Activated CD8-positive, alpha-beta memory T cell treated with anti-CD3 and anti-CD28 coated beads for 1 hour (primary cell): ENCODE results near the gene SLC26A6.

Experiments used
- DNase-seq, 2 donors: peaks; one replicate each; pipeline ENCODE4 v3.0.0-alpha.2; 2020; ENCODE audit warnings: low read depth in 1 of 2; ENCODE audit errors: extremely low read depth in 1 of 2

SLC26A6 gene

GRCh38 chr3:48633256-48633655, 2.0 kb downstream of the SLC26A6 start:
- DNase-seq: no peak

GRCh38 chr3:48631516-48632448, 3.5 kb downstream of the SLC26A6 start:
- DNase-seq: no peak

- DNase-seq: no peak
Observed at GRCh38 chr3:48630833-48631232, 4.4 kb downstream of the SLC26A6 start.

- no peak for DNase-seq
Observed at GRCh38 chr3:48630407-48630806, 4.9 kb downstream of the SLC26A6 start.

GRCh38 chr3:48629894-48630293, 5.4 kb downstream of the SLC26A6 start:
- DNase-seq: no peak

- no peak for DNase-seq
Observed at GRCh38 chr3:48628277-48629017, 6.8 kb downstream of the SLC26A6 start.

GRCh38 chr3:48625600-48625999, 9.7 kb downstream of the SLC26A6 start:
- no peak for DNase-seq

- no peak for DNase-seq
Observed at GRCh38 chr3:48624767-48625166, 10.5 kb downstream of the SLC26A6 start.

- no peak for DNase-seq
Observed at GRCh38 chr3:48623851-48624547, 11.3 kb downstream of the SLC26A6 start.

GRCh38 chr3:48621461-48621869, 13.8 kb downstream of the SLC26A6 start, which contains the start of gene TMEM89:
Gene TMEM89 (minus strand): TSS chr3:48621769. CDS start chr3:48621756, 13 bp downstream.
- DNase-seq: no peak

GRCh38 chr3:48619541-48620524, 15.4 kb downstream of the SLC26A6 start:
- no peak for DNase-seq

GRCh38 chr3:48617559-48617958, 17.7 kb downstream of the SLC26A6 start:
- DNase-seq: no peak

- no peak for DNase-seq
Observed at GRCh38 chr3:48614044-48614443, 21.2 kb downstream of the SLC26A6 start.

GRCh38 chr3:48612309-48612708, 23.0 kb downstream of the SLC26A6 start:
- DNase-seq: no peak

- peak; percentile 71 to 87 for DNase-seq
Observed at GRCh38 chr3:48609088-48610005, 25.9 kb downstream of the SLC26A6 start, which contains the start of gene UQCRC1. Gene UQCRC1 (minus strand): TSS chr3:48609646. CDS start chr3:48609620, 26 bp downstream.

- no peak for DNase-seq
Observed at GRCh38 chr3:48607519-48607918, 27.7 kb downstream of the SLC26A6 start.

- DNase-seq: no peak
Observed at GRCh38 chr3:48601622-48601994, 33.7 kb downstream of the SLC26A6 start.

- no peak for DNase-seq
Observed at GRCh38 chr3:48600711-48601621, 34.3 kb downstream of the SLC26A6 start.
